HCT116 (cell line): ENCODE measurements around the gene ADIRF. TPM values are rescaled to one million over a fixed set of nuclear protein-coding genes. Genes with fewer than 3 reads are reported as not detected.

ENCODE experiments used
- ATAC-seq: fragments of 200-7000 bp; cut with Tn5 transposase; 2 replicates; pipeline ENCODE4 v1.9.1; 2020; ENCODE audit warnings: mild to moderate bottlenecking, moderate library complexity
- BruUV-seq: library from RNA; stranded (reverse); fragments of 400-500 nt; replicated peaks from 2 replicates; lab custom pipeline; 2021; lab: Mats Ljungman, UMichigan
- CTCF ChIA-PET: fragments of 300-600 bp; sonication (Branson Sonifier 250); formaldehyde crosslinking; loops from one replicate; lab custom pipeline; 2021; ENCODE audit warnings: antibody characterized with exemption; lab: Charles Lee
- POLR2A ChIA-PET: fragments of 300-600, 350-600 bp; sonication (Branson Sonifier 250); formaldehyde crosslinking; loops from one replicate; lab custom pipeline; 2021; ENCODE audit warnings: antibody characterized with exemption; lab: Charles Lee
- RAD21 ChIA-PET, 2 experiments: fragments of 300-600 bp; sonication (Branson Sonifier 250); formaldehyde crosslinking; loops; one replicate each; lab custom pipeline; 2023; ENCODE audit warnings: low total read pairs in 2 of 2; ENCODE audit not compliant: uncharacterized antibody in 2 of 2, unreplicated experiment in 2 of 2, low non-redundant PET in 1 of 2; lab: Charles Lee
- DNase-seq: peaks from one replicate; pipeline ENCODE4 v3.0.0-alpha.2; 2010; ENCODE audit warnings: low read depth, low spot score
- H2AFZ ChIP-seq: fragments of 200-600 bp; shearing (Covaris generic), sonication (generic); 2 replicates; pipeline ENCODE4 v1.6.1; 2017; ENCODE audit warnings: low read depth, mixed run types, mixed read lengths, antibody characterized with exemption, low read length; ENCODE audit not compliant: poor library complexity, severe bottlenecking
- H3K27ac ChIP-seq: 2 replicates; pipeline ENCODE4 v1.5.1; 2012; ENCODE audit warnings: low read depth, low read length
- H3K27me3 ChIP-seq: fragments of 200-600 bp; sonication (generic); 2 replicates; pipeline ENCODE4 v1.6.1; 2016; ENCODE audit warnings: mixed run types, low read length, mixed read lengths; ENCODE audit not compliant: insufficient read depth
- H3K36me3 ChIP-seq, 2 experiments: fragments of 200-500 bp in 1 of 2; fragments of 200-600 bp in 1 of 2; sonication (Bioruptor generic) in 1 of 2; sonication (generic) in 1 of 2; 2 replicates each; pipeline versions ENCODE4 v1.5.1 to v1.6.1; 2014 to 2016; ENCODE audit warnings: low read length in 2 of 2, inconsistent platforms in 1 of 2, mixed read lengths in 1 of 2, mixed run types in 1 of 2; ENCODE audit not compliant: insufficient read depth in 2 of 2, control insufficient read depth in 1 of 2
- H3K4me1 ChIP-seq, 2 experiments: fragments of 200-600 bp in 1 of 2; sonication (generic) in 1 of 2; 2 replicates each; pipeline versions ENCODE4 v1.5.1 to v1.6.1; 2012 to 2017; ENCODE audit warnings: low read length in 2 of 2, inconsistent platforms in 1 of 2, mild to moderate bottlenecking in 1 of 2, mixed read lengths in 1 of 2, mixed run types in 1 of 2, moderate library complexity in 1 of 2; ENCODE audit not compliant: insufficient read depth in 2 of 2, control insufficient read depth in 1 of 2
- H3K4me2 ChIP-seq: fragments of 200-600 bp; sonication (generic); 2 replicates; pipeline ENCODE4 v1.6.1; 2017; ENCODE audit warnings: mixed run types, low read length, mixed read lengths
- H3K4me3 ChIP-seq, 2 experiments: fragments of 200-600 bp in 1 of 2; sonication (generic) in 1 of 2; replicated peaks in 1 of 2; 2 replicates each; pipeline ENCODE4 v1.5.1; 2011 to 2016; ENCODE audit warnings: low read length in 2 of 2, control low read depth in 1 of 2, low read depth in 1 of 2, mild to moderate bottlenecking in 1 of 2, mixed read lengths in 1 of 2, mixed run types in 1 of 2
- H3K79me2 ChIP-seq: fragments of 200-600 bp; sonication (generic); 2 replicates; pipeline ENCODE4 v1.6.1; 2017; ENCODE audit warnings: mild to moderate bottlenecking, mixed run types, low read length, moderate library complexity, mixed read lengths; ENCODE audit not compliant: insufficient read depth
- H3K9ac ChIP-seq: fragments of 200-600 bp; sonication (generic); 2 replicates; pipeline ENCODE4 v1.6.1; 2016; ENCODE audit warnings: low read length, mixed read lengths
- H3K9me2 ChIP-seq: fragments of 200-600 bp; sonication (generic), shearing (Covaris generic); 2 replicates; pipeline ENCODE4 v1.6.1; 2017; ENCODE audit warnings: mixed run types, mild to moderate bottlenecking, moderate library complexity; ENCODE audit not compliant: insufficient read depth
- H3K9me3 ChIP-seq, 2 experiments: fragments of 200-500 bp in 1 of 2; fragments of 200-600 bp in 1 of 2; sonication (Bioruptor generic) in 1 of 2; sonication (generic) in 1 of 2; 2 replicates each; pipeline ENCODE4 v1.6.1; 2014 to 2017; ENCODE audit warnings: low read length in 2 of 2, mixed read lengths in 2 of 2, inconsistent platforms in 1 of 2, low read depth in 1 of 2, mild to moderate bottlenecking in 1 of 2, mixed run types in 1 of 2, moderate library complexity in 1 of 2; ENCODE audit not compliant: control insufficient read depth in 1 of 2, insufficient read depth in 1 of 2
- H4K20me1 ChIP-seq: fragments of 200-600 bp; sonication (generic), shearing (Covaris generic); 2 replicates; pipeline ENCODE4 v1.6.1; 2017; ENCODE audit warnings: mixed run types, mild to moderate bottlenecking, moderate library complexity; ENCODE audit not compliant: insufficient read depth
- CBX3 ChIP-seq: IDR thresholded peaks from 2 replicates; pipeline ENCODE4 v1.6.1; 2012; ENCODE audit warnings: low read depth
- CEBPB ChIP-seq: IDR thresholded peaks from 2 replicates; pipeline ENCODE4 v1.6.1; 2012; ENCODE audit warnings: low read depth
- ELF1 ChIP-seq: IDR thresholded peaks from 2 replicates; pipeline ENCODE4 v1.6.1; 2012; ENCODE audit warnings: low read depth, borderline replicate concordance
- EZH2 ChIP-seq: fragments of 200-600 bp; sonication (generic); IDR thresholded peaks from 2 replicates; pipeline ENCODE4 v1.6.1; 2017; ENCODE audit warnings: antibody characterized with exemption, mixed run types
- EZH2phosphoT487 ChIP-seq: fragments of 200-600 bp; IDR thresholded peaks from 2 replicates; pipeline ENCODE4 v1.6.1; 2018; ENCODE audit warnings: antibody characterized with exemption, borderline replicate concordance
- JUND ChIP-seq: IDR thresholded peaks from 2 replicates; pipeline ENCODE4 v1.6.1; 2012
- POLR2A ChIP-seq: IDR thresholded peaks from 2 replicates; pipeline ENCODE4 v1.7.0; 2011; ENCODE audit warnings: borderline replicate concordance; ENCODE audit not compliant: insufficient read depth, insufficient read length; ENCODE audit errors: extremely low read depth
- POLR2AphosphoS5 ChIP-seq: IDR thresholded peaks from 2 replicates; pipeline ENCODE4 v1.6.1; 2011; ENCODE audit warnings: mild to moderate bottlenecking, low read depth, low read length, moderate library complexity
- RAD21 ChIP-seq: IDR thresholded peaks from 2 replicates; pipeline ENCODE4 v1.6.1; 2012; ENCODE audit warnings: low read depth, mild to moderate bottlenecking
- SIN3A ChIP-seq: IDR thresholded peaks from 2 replicates; pipeline ENCODE4 v1.6.1; 2012; ENCODE audit warnings: low read depth
- SP1 ChIP-seq: IDR thresholded peaks from 2 replicates; pipeline ENCODE4 v1.6.1; 2012; ENCODE audit warnings: low read depth
- SRF ChIP-seq: IDR thresholded peaks from 2 replicates; pipeline ENCODE4 v1.6.1; 2012; ENCODE audit warnings: low read depth
- YY1 ChIP-seq: IDR thresholded peaks from 2 replicates; pipeline ENCODE4 v1.6.1; 2011; ENCODE audit warnings: low read length, low read depth, moderate library complexity, mild to moderate bottlenecking; ENCODE audit not compliant: insufficient replicate concordance; ENCODE audit errors: extremely low read depth
- ZFX ChIP-seq: fragments of 450-650 bp; IDR thresholded peaks from 2 replicates; pipeline ENCODE4 v1.6.1; 2017
- ZNF274 ChIP-seq: fragments of 200-500 bp; sonication (Bioruptor generic); IDR thresholded peaks from 2 replicates; pipeline ENCODE4 v1.6.1; 2014; ENCODE audit warnings: mild to moderate bottlenecking, low read depth, low read length, inconsistent platforms
- intact Hi-C: fragments of 100-400 bp; cut with micrococcal nuclease; formaldehyde crosslinking; loops from 2 replicates; pipeline ENCODE4 v1.10.0; 2022
- total RNA-seq: library from RNA; stranded (reverse); gene quantifications from one replicate; pipeline ENCODE4 v1.2.1, GENCODE V29; 2021; ENCODE audit not compliant: unreplicated experiment
- TF ChIP-seq, protein P1 (sequence below): IDR thresholded peaks from 2 replicates; pipeline ENCODE4 v1.6.1; 2012
- TF ChIP-seq, protein P2 (sequence below): IDR thresholded peaks from 2 replicates; pipeline ENCODE4 v1.6.1; 2011; ENCODE audit warnings: mild to moderate bottlenecking, low read length, moderate library complexity; ENCODE audit not compliant: insufficient replicate concordance; ENCODE audit errors: extremely low read depth
- TF ChIP-seq, protein P3 (sequence below): IDR thresholded peaks from 2 replicates; pipeline ENCODE4 v1.6.1; 2012; ENCODE audit warnings: low read depth
- TF ChIP-seq, protein P4 (sequence below): IDR thresholded peaks from 2 replicates; pipeline ENCODE4 v1.6.1; 2012

The ADIRF gene
- total RNA-seq, 1 experiment from 2014 or later: 448 TPM

DNA sequence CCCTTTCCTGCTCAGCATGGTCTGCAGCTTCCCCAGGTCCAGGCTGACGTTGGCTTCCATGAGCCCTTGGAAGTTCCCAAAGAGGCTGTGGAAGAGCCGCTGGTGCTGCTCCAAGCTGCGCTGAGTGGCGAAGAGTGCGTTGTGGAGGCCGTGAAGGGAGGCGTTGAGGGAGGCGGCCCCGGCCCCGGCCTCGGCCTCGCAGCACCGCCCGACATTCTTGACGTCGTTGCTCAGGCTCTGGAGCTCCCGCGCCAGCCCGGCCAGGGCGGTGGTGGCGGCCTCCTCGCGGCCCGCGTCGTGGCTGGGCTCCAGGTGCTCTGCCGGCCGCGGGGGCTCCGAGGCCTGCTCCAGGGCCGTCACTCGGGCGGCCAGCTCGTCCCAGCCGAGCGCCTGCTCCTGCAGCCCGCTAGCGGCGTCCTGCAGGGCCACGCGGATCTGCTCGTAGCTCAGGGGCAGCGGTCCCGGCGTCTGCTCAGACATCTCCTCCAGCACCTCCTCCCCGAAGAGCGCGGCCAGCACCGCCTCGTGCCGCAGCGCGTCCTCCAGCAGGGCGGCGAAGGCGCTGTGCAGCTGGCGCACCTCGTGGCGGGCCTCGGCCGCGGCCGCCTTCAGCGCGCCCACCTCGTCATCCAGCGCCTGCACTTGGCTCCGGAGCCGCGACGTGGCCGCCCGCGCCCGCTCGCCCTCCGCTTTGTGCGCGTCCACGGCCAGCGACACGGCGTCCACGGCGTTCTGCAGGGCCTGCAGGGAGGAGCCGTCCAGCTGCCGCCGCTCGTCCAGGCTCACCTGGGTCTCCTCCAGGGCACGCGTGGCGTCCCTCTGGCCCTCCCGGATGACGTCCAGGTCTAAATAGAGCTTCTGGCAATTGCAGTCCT is 25.6 kb upstream of the ADIRF start:
- intact Hi-C loops: no loop called here
- CTCF ChIA-PET: interaction anchor here (0.8 kb wide), 1 partner anchor 24 kb away, joined by 3 read pairs; no protein-coding TSS in a partner anchor
- TF ChIP-seq CBX3 (no peak), ZNF274 (no peak), EZH2phosphoT487 (no peak), EZH2 (no peak), SP1 (no peak), POLR2A (no peak), RAD21 (no peak), SIN3A (no peak), JUND (no peak), YY1 (no peak), ZFX (no peak), CEBPB (no peak), SRF (no peak), ELF1 (no peak), POLR2AphosphoS5 (no peak)
- TF ChIP-seq, protein P1, sequence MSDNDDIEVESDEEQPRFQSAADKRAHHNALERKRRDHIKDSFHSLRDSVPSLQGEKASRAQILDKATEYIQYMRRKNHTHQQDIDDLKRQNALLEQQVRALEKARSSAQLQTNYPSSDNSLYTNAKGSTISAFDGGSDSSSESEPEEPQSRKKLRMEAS: no peak
- TF ChIP-seq, protein P2, sequence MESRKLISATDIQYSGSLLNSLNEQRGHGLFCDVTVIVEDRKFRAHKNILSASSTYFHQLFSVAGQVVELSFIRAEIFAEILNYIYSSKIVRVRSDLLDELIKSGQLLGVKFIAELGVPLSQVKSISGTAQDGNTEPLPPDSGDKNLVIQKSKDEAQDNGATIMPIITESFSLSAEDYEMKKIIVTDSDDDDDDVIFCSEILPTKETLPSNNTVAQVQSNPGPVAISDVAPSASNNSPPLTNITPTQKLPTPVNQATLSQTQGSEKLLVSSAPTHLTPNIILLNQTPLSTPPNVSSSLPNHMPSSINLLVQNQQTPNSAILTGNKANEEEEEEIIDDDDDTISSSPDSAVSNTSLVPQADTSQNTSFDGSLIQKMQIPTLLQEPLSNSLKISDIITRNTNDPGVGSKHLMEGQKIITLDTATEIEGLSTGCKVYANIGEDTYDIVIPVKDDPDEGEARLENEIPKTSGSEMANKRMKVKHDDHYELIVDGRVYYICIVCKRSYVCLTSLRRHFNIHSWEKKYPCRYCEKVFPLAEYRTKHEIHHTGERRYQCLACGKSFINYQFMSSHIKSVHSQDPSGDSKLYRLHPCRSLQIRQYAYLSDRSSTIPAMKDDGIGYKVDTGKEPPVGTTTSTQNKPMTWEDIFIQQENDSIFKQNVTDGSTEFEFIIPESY: no peak
- TF ChIP-seq, protein P3, sequence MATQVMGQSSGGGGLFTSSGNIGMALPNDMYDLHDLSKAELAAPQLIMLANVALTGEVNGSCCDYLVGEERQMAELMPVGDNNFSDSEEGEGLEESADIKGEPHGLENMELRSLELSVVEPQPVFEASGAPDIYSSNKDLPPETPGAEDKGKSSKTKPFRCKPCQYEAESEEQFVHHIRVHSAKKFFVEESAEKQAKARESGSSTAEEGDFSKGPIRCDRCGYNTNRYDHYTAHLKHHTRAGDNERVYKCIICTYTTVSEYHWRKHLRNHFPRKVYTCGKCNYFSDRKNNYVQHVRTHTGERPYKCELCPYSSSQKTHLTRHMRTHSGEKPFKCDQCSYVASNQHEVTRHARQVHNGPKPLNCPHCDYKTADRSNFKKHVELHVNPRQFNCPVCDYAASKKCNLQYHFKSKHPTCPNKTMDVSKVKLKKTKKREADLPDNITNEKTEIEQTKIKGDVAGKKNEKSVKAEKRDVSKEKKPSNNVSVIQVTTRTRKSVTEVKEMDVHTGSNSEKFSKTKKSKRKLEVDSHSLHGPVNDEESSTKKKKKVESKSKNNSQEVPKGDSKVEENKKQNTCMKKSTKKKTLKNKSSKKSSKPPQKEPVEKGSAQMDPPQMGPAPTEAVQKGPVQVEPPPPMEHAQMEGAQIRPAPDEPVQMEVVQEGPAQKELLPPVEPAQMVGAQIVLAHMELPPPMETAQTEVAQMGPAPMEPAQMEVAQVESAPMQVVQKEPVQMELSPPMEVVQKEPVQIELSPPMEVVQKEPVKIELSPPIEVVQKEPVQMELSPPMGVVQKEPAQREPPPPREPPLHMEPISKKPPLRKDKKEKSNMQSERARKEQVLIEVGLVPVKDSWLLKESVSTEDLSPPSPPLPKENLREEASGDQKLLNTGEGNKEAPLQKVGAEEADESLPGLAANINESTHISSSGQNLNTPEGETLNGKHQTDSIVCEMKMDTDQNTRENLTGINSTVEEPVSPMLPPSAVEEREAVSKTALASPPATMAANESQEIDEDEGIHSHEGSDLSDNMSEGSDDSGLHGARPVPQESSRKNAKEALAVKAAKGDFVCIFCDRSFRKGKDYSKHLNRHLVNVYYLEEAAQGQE: no peak
- TF ChIP-seq, protein P4, sequence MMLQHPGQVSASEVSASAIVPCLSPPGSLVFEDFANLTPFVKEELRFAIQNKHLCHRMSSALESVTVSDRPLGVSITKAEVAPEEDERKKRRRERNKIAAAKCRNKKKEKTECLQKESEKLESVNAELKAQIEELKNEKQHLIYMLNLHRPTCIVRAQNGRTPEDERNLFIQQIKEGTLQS: no peak
- no peaks in the 10 kb centered on the region for H3K27me3 ChIP-seq
- H3K27ac ChIP-seq: no peak overlapping the region
- no peak overlapping the region for H2AFZ ChIP-seq
- POLR2A ChIA-PET: interaction anchor here (1.0 kb wide), 1 partner anchor 24 kb away, joined by 3 read pairs; no protein-coding TSS in a partner anchor
- DNase-seq: no peak
- no peaks in the 10 kb centered on the region for H3K9me3 ChIP-seq
- H4K20me1 ChIP-seq: no peaks in the 10 kb centered on the region
- H3K9ac ChIP-seq: no peak overlapping the region
- ATAC-seq: no peak
- no peaks in the 10 kb centered on the region for H3K79me2 ChIP-seq
- H3K4me1 ChIP-seq: peaks cover 0 to 27% of the 10 kb centered on the region in 2 experiments; a peak in 3 of 4 replicates
- RAD21 ChIA-PET: no interaction called here
- no peaks in the 10 kb centered on the region for H3K9me2 ChIP-seq
- H3K4me3 ChIP-seq: no peak overlapping the region
- no peak overlapping the region for H3K4me2 ChIP-seq
- BruUV-seq: no TSS peak
- no peaks in the 10 kb centered on the region for H3K36me3 ChIP-seq
